CD4-positive, CD25-positive, alpha-beta regulatory T cell (primary cell): ENCODE data around the gene RNF149. TPM values are rescaled to one million over a fixed set of nuclear protein-coding genes. Genes with fewer than 3 reads are reported as not detected.
A peak's percentile ranks its signal among the peaks of the same experiment; 100 is the strongest.

Source experiments
- ATAC-seq, 2 donors: fragments of 150-1000 bp; cut with Tn5 transposase; one replicate each; pipeline ENCODE4 v1.10.0; 2021; ENCODE audit warnings: low read depth in 2 of 2, moderate number of reproducible peaks in 2 of 2, moderate library complexity in 1 of 2
- DNase-seq, 3 donors: peaks; one replicate each; pipeline versions ENCODE4 v3.0.0 to v3.0.0-alpha.2; 2012 to 2022; ENCODE audit warnings: mixed read lengths in 1 of 3
- H3K27ac ChIP-seq: one replicate; pipeline ENCODE4 v1.7.0; 2013; ENCODE audit warnings: mild to moderate bottlenecking, low read length; ENCODE audit not compliant: insufficient read depth, poor library complexity, severe bottlenecking
- H3K27me3 ChIP-seq: one replicate; pipeline ENCODE4 v1.7.0; 2013; ENCODE audit warnings: low read length; ENCODE audit not compliant: control insufficient read depth, insufficient read depth
- H3K36me3 ChIP-seq: one replicate; pipeline ENCODE4 v1.7.0; 2013; ENCODE audit warnings: mild to moderate bottlenecking, low read length, moderate library complexity; ENCODE audit not compliant: control insufficient read depth, insufficient read depth
- H3K4me1 ChIP-seq: 2 replicates; pipeline ENCODE4 v1.7.0; 2013; ENCODE audit warnings: mild to moderate bottlenecking, low read length; ENCODE audit not compliant: insufficient read depth, control insufficient read depth, poor library complexity, severe bottlenecking
- H3K4me3 ChIP-seq: one replicate; pipeline ENCODE4 v1.7.0; 2013; ENCODE audit warnings: low read depth, mild to moderate bottlenecking, low read length, moderate library complexity
- H3K9me3 ChIP-seq, 2 experiments: 1 replicate in 1 of 2; 2 replicates in 1 of 2; pipeline ENCODE4 v1.7.0; 2013; ENCODE audit warnings: low read length in 2 of 2, mild to moderate bottlenecking in 1 of 2, moderate library complexity in 1 of 2; ENCODE audit not compliant: control insufficient read depth in 2 of 2
- H3K27ac Mint-ChIP-seq, 3 donors: one replicate each; pipeline ENCODE4 v1.8.0; 2020 to 2022; ENCODE audit warnings: mild to moderate bottlenecking in 3 of 3, mixed read lengths in 3 of 3, moderate library complexity in 2 of 3
- H3K27me3 Mint-ChIP-seq: one replicate; pipeline ENCODE4 v1.8.0; 2022; ENCODE audit warnings: mild to moderate bottlenecking, mixed read lengths
- H3K36me3 Mint-ChIP-seq: one replicate; pipeline ENCODE4 v1.8.0; 2020; ENCODE audit warnings: mixed read lengths
- H3K4me1 Mint-ChIP-seq, 4 donors: one replicate each; pipeline ENCODE4 v1.8.0; 2020 to 2022; ENCODE audit warnings: mixed read lengths in 4 of 4, mild to moderate bottlenecking in 1 of 4
- H3K4me3 Mint-ChIP-seq, 4 donors: one replicate each; pipeline ENCODE4 v1.8.0; 2020 to 2022; ENCODE audit warnings: mild to moderate bottlenecking in 4 of 4, mixed read lengths in 4 of 4, moderate library complexity in 3 of 4
- H3K9me3 Mint-ChIP-seq, 7 donors: one replicate each; pipeline ENCODE4 v1.8.0; 2020 to 2022; ENCODE audit warnings: mixed read lengths in 7 of 7, mild to moderate bottlenecking in 3 of 7, moderate library complexity in 2 of 7
- polyA plus RNA-seq, 4 donors: library from polyadenylated mRNA; unstranded; fragments of 300-500 nt; fragmentation: Illumina TruSeq; gene quantifications; one replicate each; pipeline ENCODE4 v1.2.3, GENCODE V29; 2021
- total RNA-seq: library from RNA; stranded (reverse); gene quantifications from one replicate; pipeline ENCODE4 v1.2.3, GENCODE V29; 2022

The RNF149 gene
- total and polyA plus RNA-seq, 5 donors from 2014 or later: 84.4 to 221 (median 92.8) TPM

DNA sequence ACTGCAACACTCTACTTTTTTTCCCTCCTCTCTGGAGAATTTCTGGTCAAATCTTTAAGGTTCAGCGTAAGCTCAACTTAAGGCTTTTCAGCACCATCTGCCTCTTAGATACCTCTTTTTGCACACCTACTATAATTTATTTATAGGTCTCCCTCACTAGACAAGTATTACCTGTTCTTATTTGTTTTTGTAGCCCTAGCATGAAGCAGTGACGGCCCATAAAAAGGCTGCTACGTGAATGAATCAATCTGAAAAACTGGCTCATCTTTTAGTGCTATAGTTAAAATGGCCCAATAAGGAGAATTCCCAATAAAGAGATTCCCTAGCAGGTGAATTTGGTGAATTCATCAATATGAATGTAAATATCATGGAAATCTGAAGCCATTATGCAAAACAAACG lies 6.5 kb downstream of the RNF149 start:
- Mint-ChIP-seq H3K36me3 (peaks cover 33% of the 10 kb centered on the region), H3K4me1 (peaks cover 36 to 94% (median 79%) of the 10 kb centered on the region in 4 donors), H3K4me3 (peak overlapping the region; percentile 49 to 73 (median 71)), H3K27ac (peak overlapping the region in 2 of 3 donors; percentile 23 to 72), H3K9me3 (peaks cover 0 to 2% (median 0%) of the 10 kb centered on the region in 7 donors), H3K27me3 (no peaks in the 10 kb centered on the region)
- DNase-seq (no peak), ATAC-seq (no peak)
- peak overlapping the region; percentile 51 for H3K27ac ChIP-seq
- no peaks in the 10 kb centered on the region for H3K9me3 ChIP-seq
- peak overlapping the region; percentile 61 for H3K4me3 ChIP-seq
- H3K4me1 ChIP-seq: peaks cover 95% of the 10 kb centered on the region
- no peaks in the 10 kb centered on the region for H3K27me3 ChIP-seq
- peaks cover 18% of the 10 kb centered on the region for H3K36me3 ChIP-seq

DNA sequence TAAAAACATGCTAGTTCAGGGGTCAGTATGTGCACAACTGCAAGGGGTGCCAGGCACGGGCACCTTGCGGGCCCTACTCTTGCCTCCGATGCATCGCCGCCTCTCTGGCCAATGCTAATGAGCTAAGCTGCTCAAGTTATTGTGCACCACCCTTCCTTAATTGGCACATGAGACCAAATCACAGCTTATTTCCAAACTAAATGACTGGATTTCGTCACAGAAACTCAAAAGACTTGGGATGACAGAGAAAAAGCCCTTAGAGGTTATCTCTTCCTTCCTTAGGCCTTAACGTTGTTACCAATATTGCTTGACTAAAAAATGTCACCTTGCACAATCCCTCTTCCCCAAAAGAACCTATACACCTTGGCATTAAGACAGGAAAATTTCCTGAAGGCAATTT lies 7.7 kb downstream of the RNF149 start:
- H3K27ac ChIP-seq: peak overlapping the region; percentile 51
- peaks cover 27% of the 10 kb centered on the region for H3K36me3 Mint-ChIP-seq
- no peaks in the 10 kb centered on the region for H3K9me3 Mint-ChIP-seq
- no peaks in the 10 kb centered on the region for H3K9me3 ChIP-seq
- peaks cover 98% of the 10 kb centered on the region for H3K4me1 ChIP-seq
- H3K27me3 ChIP-seq: no peaks in the 10 kb centered on the region
- ATAC-seq (no peak), DNase-seq (no peak)
- no peaks in the 10 kb centered on the region for H3K27me3 Mint-ChIP-seq
- peak overlapping the region; percentile 70 to 88 (median 71) for H3K4me3 Mint-ChIP-seq
- H3K4me1 Mint-ChIP-seq: peaks cover 39 to 98% (median 83%) of the 10 kb centered on the region in 4 donors
- peak overlapping the region; percentile 48 for H3K4me3 ChIP-seq
- peaks cover 18% of the 10 kb centered on the region for H3K36me3 ChIP-seq
- peak overlapping the region in 1 of 3 donors; percentile 89 for H3K27ac Mint-ChIP-seq

DNA sequence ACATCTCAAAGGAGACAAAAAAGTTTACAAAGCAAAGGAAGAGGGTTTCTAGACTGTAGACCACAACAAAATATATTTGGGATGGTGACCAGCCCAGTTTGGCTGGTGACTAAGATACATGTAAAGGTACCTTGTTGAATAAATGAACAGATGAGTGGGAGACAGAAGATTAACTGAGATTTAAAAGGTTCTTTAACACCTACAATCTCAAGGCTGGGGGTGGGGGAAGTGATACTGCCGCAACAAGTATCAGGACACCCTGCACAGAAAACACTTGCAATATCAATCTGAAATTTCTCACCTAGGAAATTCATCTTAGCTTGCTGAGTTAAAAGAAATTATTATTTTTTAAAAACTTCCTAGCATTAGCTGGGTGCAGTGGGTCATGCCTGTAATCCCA lies 8.3 kb downstream of the RNF149 start:
- ATAC-seq (no peak), DNase-seq (no peak)
- H3K9me3 Mint-ChIP-seq: no peaks in the 10 kb centered on the region
- H3K36me3 ChIP-seq: peaks cover 18% of the 10 kb centered on the region
- no peaks in the 10 kb centered on the region for H3K27me3 ChIP-seq
- peak overlapping the region in 2 of 3 donors; percentile 86 to 89 for H3K27ac Mint-ChIP-seq
- H3K4me3 ChIP-seq: peak overlapping the region; percentile 48
- peaks cover 37 to 97% (median 80%) of the 10 kb centered on the region in 4 donors for H3K4me1 Mint-ChIP-seq
- peaks cover 21% of the 10 kb centered on the region for H3K36me3 Mint-ChIP-seq
- H3K27ac ChIP-seq: peak overlapping the region; percentile 51
- H3K4me1 ChIP-seq: peaks cover 93% of the 10 kb centered on the region
- no peaks in the 10 kb centered on the region for H3K9me3 ChIP-seq
- peak overlapping the region; percentile 70 to 82 (median 71) for H3K4me3 Mint-ChIP-seq
- H3K27me3 Mint-ChIP-seq: no peaks in the 10 kb centered on the region

DNA sequence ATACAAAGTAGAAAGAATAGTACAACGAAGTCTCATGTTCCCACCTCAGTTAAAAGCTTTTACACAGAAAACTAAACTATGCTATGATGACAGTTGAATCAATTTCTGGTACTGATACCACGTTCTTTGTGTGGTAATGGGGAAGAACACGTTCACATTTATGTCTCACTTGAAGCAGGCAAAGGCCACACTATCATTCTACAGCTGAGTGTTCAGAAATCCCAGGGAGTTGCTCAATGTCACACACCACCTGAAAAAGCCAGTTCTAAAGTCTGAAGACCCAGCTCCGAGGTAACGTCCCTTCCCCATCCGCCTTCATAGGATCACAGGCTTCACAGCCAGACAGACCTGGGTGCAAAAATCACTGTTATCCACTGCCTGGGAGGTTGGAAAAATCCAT lies 8.9 kb downstream of the RNF149 start:
- H3K9me3 ChIP-seq: no peaks in the 10 kb centered on the region
- H3K4me1 ChIP-seq: peaks cover 91% of the 10 kb centered on the region
- Mint-ChIP-seq H3K4me1 (peaks cover 36 to 97% (median 78%) of the 10 kb centered on the region in 4 donors), H3K27me3 (no peaks in the 10 kb centered on the region), H3K4me3 (peak overlapping the region; percentile 70 to 82 (median 71)), H3K27ac (peak overlapping the region in 2 of 3 donors; percentile 86 to 89), H3K9me3 (no peaks in the 10 kb centered on the region), H3K36me3 (peaks cover 25% of the 10 kb centered on the region)
- peak overlapping the region; percentile 6 for H3K27ac ChIP-seq
- H3K27me3 ChIP-seq: no peaks in the 10 kb centered on the region
- ATAC-seq (no peak), DNase-seq (no peak)
- peaks cover 23% of the 10 kb centered on the region for H3K36me3 ChIP-seq
- peak overlapping the region; percentile 48 for H3K4me3 ChIP-seq

DNA sequence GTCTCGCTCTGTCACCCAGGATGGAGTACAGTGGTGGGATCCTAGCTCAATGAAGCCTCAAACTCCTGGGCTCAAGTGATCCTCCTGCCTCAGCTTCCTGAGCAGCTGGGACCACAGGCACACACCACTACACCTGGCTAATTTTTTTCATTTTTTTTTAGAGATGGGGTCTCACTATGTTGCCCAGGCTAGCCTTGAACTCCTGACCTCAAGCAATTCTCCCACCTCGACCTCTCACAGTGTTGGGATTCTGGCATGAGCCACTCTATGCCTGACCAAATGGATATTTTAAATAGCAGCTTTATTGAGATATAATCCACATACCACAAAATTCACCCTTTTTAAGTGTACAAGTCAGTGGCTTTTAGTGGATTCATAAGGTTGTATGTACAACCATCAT lies 11.1 kb downstream of the RNF149 start:
- peaks cover 26% of the 10 kb centered on the region for H3K36me3 Mint-ChIP-seq
- peaks cover 84% of the 10 kb centered on the region for H3K4me1 ChIP-seq
- H3K27me3 Mint-ChIP-seq: no peaks in the 10 kb centered on the region
- ATAC-seq: no peak
- peaks cover 46 to 97% (median 72%) of the 10 kb centered on the region in 4 donors for H3K4me1 Mint-ChIP-seq
- peak overlapping the region; percentile 54 for H3K4me3 ChIP-seq
- H3K27me3 ChIP-seq: no peaks in the 10 kb centered on the region
- no peak for DNase-seq
- peak overlapping the region; percentile 41 for H3K27ac ChIP-seq
- peaks cover 37% of the 10 kb centered on the region for H3K36me3 ChIP-seq
- peak overlapping the region in 3 of 4 donors; percentile 54 to 70 (median 62) for H3K4me3 Mint-ChIP-seq
- no peaks in the 10 kb centered on the region for H3K9me3 Mint-ChIP-seq
- H3K9me3 ChIP-seq: no peaks in the 10 kb centered on the region
- peak overlapping the region in 2 of 3 donors; percentile 29 to 89 for H3K27ac Mint-ChIP-seq

DNA sequence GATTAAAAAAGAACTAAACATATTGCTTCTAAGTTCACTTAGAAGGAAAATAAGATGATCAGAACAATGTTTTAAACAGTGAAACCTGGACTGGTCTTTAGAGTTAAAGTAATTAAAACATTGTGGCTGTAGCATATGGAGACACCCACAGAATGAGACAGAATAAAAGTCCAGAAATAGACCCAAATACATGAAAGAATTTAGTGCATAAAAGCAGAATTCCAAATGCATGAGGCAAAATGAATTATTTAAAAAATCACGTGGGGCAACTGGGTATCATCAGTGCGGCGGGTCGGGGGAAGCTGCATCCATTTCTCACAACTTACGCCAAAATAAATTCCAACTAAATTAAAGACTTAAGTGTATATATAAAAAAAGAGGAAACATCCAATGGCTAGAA lies 12.1 kb downstream of the RNF149 start:
- Mint-ChIP-seq H3K27me3 (no peaks in the 10 kb centered on the region), H3K4me1 (peaks cover 38 to 94% (median 66%) of the 10 kb centered on the region in 4 donors), H3K9me3 (no peaks in the 10 kb centered on the region), H3K36me3 (peaks cover 23% of the 10 kb centered on the region), H3K4me3 (peak overlapping the region; percentile 60 to 76 (median 68)), H3K27ac (peak overlapping the region in 1 of 3 donors; percentile 89)
- H3K27me3 ChIP-seq: no peaks in the 10 kb centered on the region
- peak overlapping the region; percentile 56 for H3K4me3 ChIP-seq
- ATAC-seq (no peak), DNase-seq (no peak)
- H3K36me3 ChIP-seq: peaks cover 39% of the 10 kb centered on the region
- peak overlapping the region; percentile 41 for H3K27ac ChIP-seq
- H3K9me3 ChIP-seq: no peaks in the 10 kb centered on the region
- peaks cover 74% of the 10 kb centered on the region for H3K4me1 ChIP-seq

DNA sequence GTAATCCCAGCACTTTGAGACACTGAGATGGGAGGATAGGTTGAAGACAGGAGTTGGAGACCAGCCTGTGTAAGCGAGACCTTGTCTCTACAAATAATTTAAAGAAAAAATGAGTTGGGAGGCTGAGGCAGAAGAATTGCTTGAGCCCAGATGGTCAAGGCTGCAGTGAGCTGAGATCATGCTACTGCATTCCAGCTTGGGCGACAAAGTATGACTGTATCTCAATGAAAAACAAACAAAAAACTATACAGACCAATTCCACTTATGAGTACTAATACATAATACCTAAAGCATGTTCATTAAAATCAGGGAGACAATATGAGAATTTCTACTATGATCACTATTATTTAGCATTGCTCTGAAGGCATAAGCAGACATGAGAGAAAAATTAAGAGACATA lies 12.6 kb downstream of the RNF149 start:
- peaks cover 23% of the 10 kb centered on the region for H3K36me3 Mint-ChIP-seq
- peak overlapping the region; percentile 56 for H3K4me3 ChIP-seq
- H3K4me3 Mint-ChIP-seq: peak overlapping the region in 3 of 4 donors; percentile 60 to 76 (median 71)
- H3K27me3 Mint-ChIP-seq: no peaks in the 10 kb centered on the region
- H3K9me3 Mint-ChIP-seq: no peaks in the 10 kb centered on the region
- H3K9me3 ChIP-seq: no peaks in the 10 kb centered on the region
- no peaks in the 10 kb centered on the region for H3K27me3 ChIP-seq
- peaks cover 37% of the 10 kb centered on the region for H3K36me3 ChIP-seq
- peak overlapping the region; percentile 36 for H3K27ac ChIP-seq
- peaks cover 38 to 90% (median 62%) of the 10 kb centered on the region in 4 donors for H3K4me1 Mint-ChIP-seq
- peak overlapping the region in 2 of 3 donors; percentile 57 to 89 for H3K27ac Mint-ChIP-seq
- no peak for DNase-seq
- H3K4me1 ChIP-seq: peaks cover 69% of the 10 kb centered on the region
- no peak for ATAC-seq

DNA sequence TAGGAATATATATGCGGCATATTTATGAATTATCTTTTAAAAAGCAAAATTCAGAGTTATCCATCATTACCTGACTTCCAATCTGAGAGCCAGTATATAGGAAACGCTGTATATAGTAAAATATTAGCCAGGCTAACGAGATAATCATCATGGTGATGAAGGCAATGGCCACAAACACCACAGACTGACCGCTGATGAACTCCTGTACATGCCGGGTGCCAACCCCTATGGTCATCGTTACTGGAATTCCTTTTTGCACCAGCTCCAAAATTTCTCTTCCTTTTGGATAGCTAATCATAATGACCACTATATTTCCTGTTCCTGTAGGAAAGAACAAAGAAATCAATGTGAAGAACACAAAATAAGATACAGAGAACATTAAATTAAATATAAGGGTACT lies 13.6 kb downstream of the RNF149 start:
- no peak overlapping the region for H3K27ac Mint-ChIP-seq
- H3K36me3 Mint-ChIP-seq: peaks cover 23% of the 10 kb centered on the region
- DNase-seq (no peak), ATAC-seq (no peak)
- H3K4me3 Mint-ChIP-seq: peak overlapping the region in 1 of 4 donors; percentile 10
- Histone ChIP-seq H3K4me1 (peaks cover 59% of the 10 kb centered on the region), H3K9me3 (no peaks in the 10 kb centered on the region), H3K4me3 (no peak overlapping the region), H3K27ac (peak overlapping the region; percentile 14), H3K36me3 (peaks cover 41% of the 10 kb centered on the region), H3K27me3 (no peaks in the 10 kb centered on the region)
- no peaks in the 10 kb centered on the region for H3K27me3 Mint-ChIP-seq
- no peaks in the 10 kb centered on the region for H3K9me3 Mint-ChIP-seq
- peaks cover 34 to 84% (median 58%) of the 10 kb centered on the region in 4 donors for H3K4me1 Mint-ChIP-seq
